ENCODE data around the gene PAX3. TPM values are rescaled to one million over a fixed set of nuclear protein-coding genes. Genes with fewer than 3 reads are reported as not detected.

Gene PAX3
- total and polyA plus RNA-seq, 9 of the 15 experiments (the other 6 are each of a cell fraction or from before 2014, with no cell fraction given) = not detected

DNA sequence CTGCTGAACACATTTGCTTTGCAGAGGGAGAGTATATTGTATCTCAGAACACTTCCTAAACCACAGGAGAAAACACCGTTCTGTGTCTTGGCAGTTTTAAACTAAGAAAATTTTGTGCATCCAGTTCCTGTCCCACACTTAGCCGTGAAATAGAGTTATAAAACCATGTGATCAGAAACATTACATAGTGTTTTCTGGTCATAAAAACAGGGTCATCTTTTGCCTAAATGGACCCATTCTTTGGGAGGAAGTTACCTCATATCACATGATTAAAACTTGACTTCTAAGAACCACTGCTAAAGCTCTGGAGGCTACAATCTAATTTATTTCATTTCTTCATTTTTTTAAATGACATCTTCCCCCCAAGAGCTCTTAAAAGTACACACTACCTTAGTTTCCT lies 138.7 kb downstream of the PAX3 start (continued):
- TF ChIP-seq, protein P1, sequence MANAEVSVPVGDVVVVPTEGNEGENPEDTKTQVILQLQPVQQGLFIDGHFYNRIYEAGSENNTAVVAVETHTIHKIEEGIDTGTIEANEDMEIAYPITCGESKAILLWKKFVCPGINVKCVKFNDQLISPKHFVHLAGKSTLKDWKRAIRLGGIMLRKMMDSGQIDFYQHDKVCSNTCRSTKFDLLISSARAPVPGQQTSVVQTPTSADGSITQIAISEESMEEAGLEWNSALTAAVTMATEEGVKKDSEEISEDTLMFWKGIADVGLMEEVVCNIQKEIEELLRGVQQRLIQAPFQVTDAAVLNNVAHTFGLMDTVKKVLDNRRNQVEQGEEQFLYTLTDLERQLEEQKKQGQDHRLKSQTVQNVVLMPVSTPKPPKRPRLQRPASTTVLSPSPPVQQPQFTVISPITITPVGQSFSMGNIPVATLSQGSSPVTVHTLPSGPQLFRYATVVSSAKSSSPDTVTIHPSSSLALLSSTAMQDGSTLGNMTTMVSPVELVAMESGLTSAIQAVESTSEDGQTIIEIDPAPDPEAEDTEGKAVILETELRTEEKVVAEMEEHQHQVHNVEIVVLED (CRISPR knock-in tag; IDR thresholded peaks at IDR 0.05) = no peak
- TF ChIP-seq CC2D1A (IDR thresholded peaks at IDR 0.05) (no peak), ZNF766 (CRISPR knock-in tag; conservative IDR thresholded peaks at IDR 0.05) (no peak), NRF1 (conservative IDR thresholded peaks at IDR 0.05 in 1 of 2, IDR thresholded peaks at IDR 0.05 in 1 of 2) (no peak), LCOR (CRISPR knock-in tag; IDR thresholded peaks at IDR 0.05) (no peak), SIRT6 (IDR thresholded peaks at IDR 0.05; ENCODE audit: low read depth, low read length) (no peak), NFE2L1 (tag; IDR thresholded peaks at IDR 0.05; ENCODE audit: borderline replicate concordance, low read depth) (no peak), HLTF (IDR thresholded peaks at IDR 0.05) (no peak), SMARCC2 (IDR thresholded peaks at IDR 0.05; ENCODE audit: low read depth) (no peak), GTF2A2 (tag; IDR thresholded peaks at IDR 0.05) (no peak), THRA (IDR thresholded peaks at IDR 0.05) (no peak)
